Measurements from ENCODE around the gene RPTOR.

The RPTOR gene

DNA sequence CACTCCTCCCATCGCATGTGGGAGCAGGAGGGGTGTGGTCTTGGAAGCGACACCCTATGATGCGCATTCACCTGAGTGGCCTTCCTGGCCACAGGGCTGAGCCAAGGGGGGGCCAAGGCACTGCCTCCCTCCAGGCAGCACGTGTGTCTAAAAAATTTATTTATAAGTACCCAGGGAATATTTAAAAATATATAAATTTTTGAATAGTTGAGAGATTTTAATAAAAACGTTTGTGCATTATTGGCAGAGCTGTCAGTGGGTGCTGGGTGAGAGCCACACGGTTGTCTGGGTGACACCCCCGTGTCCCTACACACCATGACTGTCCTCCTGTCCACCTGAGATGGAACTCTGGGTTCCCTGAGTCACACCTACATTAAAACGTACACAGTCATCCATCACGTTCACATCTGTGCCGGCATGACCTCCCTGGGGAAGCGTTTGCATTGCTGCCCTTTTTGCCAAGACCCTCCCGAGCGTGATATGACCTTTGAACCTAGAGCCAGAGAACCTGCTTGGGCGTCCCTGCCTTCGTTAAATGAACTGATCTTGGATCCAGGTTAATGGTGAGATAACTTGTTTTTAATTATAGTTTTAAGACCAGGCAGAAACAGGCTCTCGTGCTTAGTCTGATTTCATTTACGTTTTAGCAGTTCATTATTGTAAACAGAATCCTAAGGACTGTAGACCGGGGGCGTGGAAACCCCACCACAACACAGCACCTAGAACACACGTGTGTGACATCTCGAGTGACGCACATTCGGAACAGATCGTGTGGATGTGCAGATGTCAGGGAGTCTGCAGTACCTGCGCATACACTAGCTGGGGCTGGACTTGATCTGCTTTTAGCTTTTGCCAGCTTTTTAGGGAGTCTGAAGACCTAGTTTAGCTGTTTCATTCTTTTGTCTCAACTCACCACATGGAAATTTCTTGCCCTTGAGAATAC, 254.2 kb downstream of the RPTOR start:
- no peak overlapping the region for H3K27ac ChIP-seq (ENCODE audit: low read length)
- H3K36me3 ChIP-seq (replicated peaks; ENCODE audit: low read depth, low read length), result no peaks in the 10 kb centered on the region
- no peaks in the 10 kb centered on the region for H3K79me2 ChIP-seq (ENCODE audit: low read length)
- no peaks in the 10 kb centered on the region for H3K9me3 ChIP-seq (ENCODE audit: insufficient read depth, low read length)
- H3K4me3 ChIP-seq (ENCODE audit: low read length), result no peak overlapping the region
- TF ChIP-seq EZH2phosphoT487 (IDR thresholded peaks at IDR 0.05; ENCODE audit: low read depth), result no peak
- TF ChIP-seq, protein P1, sequence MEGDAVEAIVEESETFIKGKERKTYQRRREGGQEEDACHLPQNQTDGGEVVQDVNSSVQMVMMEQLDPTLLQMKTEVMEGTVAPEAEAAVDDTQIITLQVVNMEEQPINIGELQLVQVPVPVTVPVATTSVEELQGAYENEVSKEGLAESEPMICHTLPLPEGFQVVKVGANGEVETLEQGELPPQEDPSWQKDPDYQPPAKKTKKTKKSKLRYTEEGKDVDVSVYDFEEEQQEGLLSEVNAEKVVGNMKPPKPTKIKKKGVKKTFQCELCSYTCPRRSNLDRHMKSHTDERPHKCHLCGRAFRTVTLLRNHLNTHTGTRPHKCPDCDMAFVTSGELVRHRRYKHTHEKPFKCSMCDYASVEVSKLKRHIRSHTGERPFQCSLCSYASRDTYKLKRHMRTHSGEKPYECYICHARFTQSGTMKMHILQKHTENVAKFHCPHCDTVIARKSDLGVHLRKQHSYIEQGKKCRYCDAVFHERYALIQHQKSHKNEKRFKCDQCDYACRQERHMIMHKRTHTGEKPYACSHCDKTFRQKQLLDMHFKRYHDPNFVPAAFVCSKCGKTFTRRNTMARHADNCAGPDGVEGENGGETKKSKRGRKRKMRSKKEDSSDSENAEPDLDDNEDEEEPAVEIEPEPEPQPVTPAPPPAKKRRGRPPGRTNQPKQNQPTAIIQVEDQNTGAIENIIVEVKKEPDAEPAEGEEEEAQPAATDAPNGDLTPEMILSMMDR (IDR thresholded peaks at IDR 0.05; ENCODE audit: low read depth, low read length), result no peak
- no peaks in the 10 kb centered on the region for H4K20me1 ChIP-seq (ENCODE audit: insufficient read depth, low read length)
- H2AFZ ChIP-seq (ENCODE audit: low read depth, low read length), result no peak overlapping the region
- H3K27me3 ChIP-seq (ENCODE audit: low read depth, low read length), result no peaks in the 10 kb centered on the region
- H3K4me1 ChIP-seq (ENCODE audit: low read length), result no peaks in the 10 kb centered on the region
- no peak overlapping the region for H3K9ac ChIP-seq (ENCODE audit: low read length)
- no peak overlapping the region for H3K4me2 ChIP-seq (ENCODE audit: low read length)

DNA sequence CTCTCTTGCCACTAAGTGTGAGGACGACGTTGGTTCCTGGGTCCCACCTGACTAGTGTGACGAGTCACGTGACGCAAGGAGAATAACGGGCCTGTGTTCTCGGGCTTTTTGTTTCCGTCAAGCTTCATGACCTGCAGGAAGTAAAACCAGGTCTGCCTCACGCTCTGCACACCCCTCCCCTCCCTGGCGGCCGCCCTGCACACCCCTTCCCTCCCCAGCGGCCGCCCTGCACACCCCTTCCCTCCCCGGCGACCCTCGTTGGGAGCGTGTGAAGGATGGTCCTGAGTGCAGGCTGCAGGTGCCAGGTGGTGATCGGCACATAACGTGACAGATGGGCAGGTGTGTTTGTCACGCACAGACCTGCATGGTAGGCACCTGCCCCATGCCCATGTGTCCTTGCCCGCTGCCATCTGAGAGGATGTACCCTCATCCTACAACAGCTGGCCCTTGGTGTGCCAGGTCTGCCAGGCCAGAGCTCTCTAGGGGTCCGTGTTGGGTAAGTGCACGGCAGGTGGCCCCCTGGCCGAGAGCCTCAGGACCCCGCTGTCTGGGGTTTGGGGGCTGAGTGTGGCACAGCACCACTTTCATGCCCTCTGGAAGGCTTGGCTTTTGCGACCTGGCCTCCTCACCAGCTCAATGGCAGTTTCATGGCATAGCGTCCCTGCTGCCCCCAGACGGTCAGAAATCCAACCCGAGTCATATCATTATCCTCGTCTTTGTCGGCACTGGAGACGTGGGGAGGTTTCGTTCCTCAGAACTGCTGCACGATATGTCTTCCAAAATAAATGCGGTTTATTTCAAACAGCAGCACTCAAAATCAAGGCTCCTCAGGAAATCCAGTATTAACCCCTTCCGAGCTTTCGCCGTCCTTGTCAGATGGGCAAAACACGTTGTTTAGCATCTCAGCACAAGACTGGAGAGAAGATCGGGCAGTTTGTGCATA, 255.2 kb downstream of the RPTOR start:
- no peak overlapping the region for H3K27ac ChIP-seq (ENCODE audit: low read length)
- no peak overlapping the region for H3K4me2 ChIP-seq (ENCODE audit: low read length)
- no peak overlapping the region for H3K9ac ChIP-seq (ENCODE audit: low read length)
- H3K4me1 ChIP-seq (ENCODE audit: low read length), result no peaks in the 10 kb centered on the region
- H3K9me3 ChIP-seq (ENCODE audit: insufficient read depth, low read length), result no peaks in the 10 kb centered on the region
- no peak for TF ChIP-seq EZH2phosphoT487 (IDR thresholded peaks at IDR 0.05; ENCODE audit: low read depth)
- TF ChIP-seq, protein P1 (IDR thresholded peaks at IDR 0.05; ENCODE audit: low read depth, low read length), result no peak
- H4K20me1 ChIP-seq (ENCODE audit: insufficient read depth, low read length), result no peaks in the 10 kb centered on the region
- H3K27me3 ChIP-seq (ENCODE audit: low read depth, low read length), result no peaks in the 10 kb centered on the region
- H3K4me3 ChIP-seq (ENCODE audit: low read length), result no peak overlapping the region
- no peaks in the 10 kb centered on the region for H3K36me3 ChIP-seq (replicated peaks; ENCODE audit: low read depth, low read length)
- no peaks in the 10 kb centered on the region for H3K79me2 ChIP-seq (ENCODE audit: low read length)
- no peak overlapping the region for H2AFZ ChIP-seq (ENCODE audit: low read depth, low read length)

DNA sequence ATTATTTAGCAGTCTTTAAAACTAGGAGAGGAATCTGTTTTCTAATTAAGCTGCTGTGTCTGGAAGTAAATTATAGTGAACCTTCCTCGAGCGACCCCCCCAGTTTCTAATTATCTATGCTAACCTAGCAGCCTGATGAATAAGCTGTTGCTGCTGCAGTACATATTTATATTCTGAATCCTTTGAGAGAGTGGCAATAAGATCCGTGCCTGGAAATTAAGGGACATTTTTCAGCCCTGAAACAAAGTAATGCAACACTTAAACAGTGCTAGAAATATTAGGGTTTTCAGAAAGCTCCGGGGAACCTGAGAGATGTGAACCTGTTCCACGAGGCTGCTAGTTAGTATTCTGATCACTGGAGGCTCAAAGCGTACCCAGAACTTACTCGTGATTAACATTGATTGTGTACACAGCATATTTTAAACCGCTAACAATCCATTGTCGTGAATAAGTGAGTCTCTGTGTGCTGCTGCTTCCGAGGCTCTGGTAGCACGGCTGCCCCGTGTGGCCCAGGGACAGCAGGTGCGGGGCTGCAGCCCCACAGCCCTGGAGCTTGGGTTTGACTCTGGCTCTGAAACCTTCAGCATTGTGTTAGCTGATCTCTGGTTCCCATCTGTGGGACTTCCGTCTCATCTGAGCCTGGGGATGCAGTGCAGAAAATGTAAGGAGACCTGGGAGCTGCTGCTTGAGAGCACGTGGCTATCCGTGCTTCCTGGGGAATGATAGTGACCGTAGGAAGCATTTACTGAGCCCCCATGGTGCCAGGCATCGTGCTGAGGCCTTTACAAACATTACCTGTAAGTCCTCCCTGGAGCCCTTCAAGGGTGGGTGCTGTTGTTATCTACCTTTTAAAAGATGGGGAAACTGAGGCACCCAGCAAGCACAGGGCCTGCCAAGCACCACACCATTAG, 256.1 kb downstream of the RPTOR start:
- H2AFZ ChIP-seq (ENCODE audit: low read depth, low read length), result no peak overlapping the region
- H3K4me1 ChIP-seq (ENCODE audit: low read length), result no peaks in the 10 kb centered on the region
- no peak overlapping the region for H3K9ac ChIP-seq (ENCODE audit: low read length)
- no peaks in the 10 kb centered on the region for H3K9me3 ChIP-seq (ENCODE audit: insufficient read depth, low read length)
- no peaks in the 10 kb centered on the region for H4K20me1 ChIP-seq (ENCODE audit: insufficient read depth, low read length)
- H3K27ac ChIP-seq (ENCODE audit: low read length), result no peak overlapping the region
- H3K79me2 ChIP-seq (ENCODE audit: low read length), result no peaks in the 10 kb centered on the region
- no peaks in the 10 kb centered on the region for H3K27me3 ChIP-seq (ENCODE audit: low read depth, low read length)
- no peak overlapping the region for H3K4me3 ChIP-seq (ENCODE audit: low read length)
- H3K36me3 ChIP-seq (replicated peaks; ENCODE audit: low read depth, low read length), result peaks cover 4% of the 10 kb centered on the region
- H3K4me2 ChIP-seq (ENCODE audit: low read length), result no peak overlapping the region
- TF ChIP-seq, protein P1 (IDR thresholded peaks at IDR 0.05; ENCODE audit: low read depth, low read length), result no peak
- no peak for TF ChIP-seq EZH2phosphoT487 (IDR thresholded peaks at IDR 0.05; ENCODE audit: low read depth)
